ENCODE results near the gene PFAS.

Gene PFAS

GRCh38 chr17:8248751-8249607 lies at the start of gene PFAS:
PFAS (plus strand) TSS chr17:8249289; CDS start chr17:8253938, 4,649 bp downstream.
- H3K4me3 ChIP-seq (replicated peaks in 1 of 2; ENCODE audit: low read depth in 2 of 2, low read length in 2 of 2) = peak within 1 kb of the TSS; percentile 83 to 100
- no peak for TF ChIP-seq CTCF (IDR thresholded peaks at IDR 0.05; ENCODE audit: low read depth, low read length)

GRCh38 chr17:8204761-8205555 lies 44.1 kb upstream of the PFAS start:
- H3K4me3 ChIP-seq (replicated peaks in 1 of 2; ENCODE audit: low read depth in 2 of 2, low read length in 2 of 2) = no peak overlapping the region
- no peak for TF ChIP-seq CTCF (IDR thresholded peaks at IDR 0.05; ENCODE audit: low read depth, low read length)

More at GRCh38 chr17:8248751-8249607, at the start of gene PFAS:
- DNase-seq (ENCODE audit: low read depth in 2 of 2) = peak; percentile 92 to 93

GRCh38 chr17:8206536-8206935 lies 42.6 kb upstream of the PFAS start:
- no peak for TF ChIP-seq CTCF (IDR thresholded peaks at IDR 0.05; ENCODE audit: low read depth, low read length)
- DNase-seq (ENCODE audit: low read depth in 2 of 2) = no peak
- H3K4me3 ChIP-seq (replicated peaks in 1 of 2; ENCODE audit: low read depth in 2 of 2, low read length in 2 of 2) = no peak overlapping the region

More at GRCh38 chr17:8204761-8205555, 44.1 kb upstream of the PFAS start:
- DNase-seq (ENCODE audit: low read depth in 2 of 2) = no peak

GRCh38 chr17:8209907-8210760 lies 39.0 kb upstream of the PFAS start, which contains the start of gene AURKB:
AURKB (minus strand) TSS chr17:8210575; CDS start chr17:8210224, 351 bp downstream.
- no peak for TF ChIP-seq CTCF (IDR thresholded peaks at IDR 0.05; ENCODE audit: low read depth, low read length)
- peak; percentile 98 for DNase-seq (ENCODE audit: low read depth in 2 of 2)
- H3K4me3 ChIP-seq (replicated peaks in 1 of 2; ENCODE audit: low read depth in 2 of 2, low read length in 2 of 2) = peak within 1 kb of the TSS; percentile 84 to 86

GRCh38 chr17:8210761-8211458 lies 38.2 kb upstream of the PFAS start:
- H3K4me3 ChIP-seq (replicated peaks in 1 of 2; ENCODE audit: low read depth in 2 of 2, low read length in 2 of 2) = peak overlapping the region; percentile 84 to 86
- TF ChIP-seq CTCF (IDR thresholded peaks at IDR 0.05; ENCODE audit: low read depth, low read length) = no peak
- peak in 1 of 2 donors; percentile 23 for DNase-seq (ENCODE audit: low read depth in 2 of 2)
